ENCODE results near the gene WDR89.

DNA sequence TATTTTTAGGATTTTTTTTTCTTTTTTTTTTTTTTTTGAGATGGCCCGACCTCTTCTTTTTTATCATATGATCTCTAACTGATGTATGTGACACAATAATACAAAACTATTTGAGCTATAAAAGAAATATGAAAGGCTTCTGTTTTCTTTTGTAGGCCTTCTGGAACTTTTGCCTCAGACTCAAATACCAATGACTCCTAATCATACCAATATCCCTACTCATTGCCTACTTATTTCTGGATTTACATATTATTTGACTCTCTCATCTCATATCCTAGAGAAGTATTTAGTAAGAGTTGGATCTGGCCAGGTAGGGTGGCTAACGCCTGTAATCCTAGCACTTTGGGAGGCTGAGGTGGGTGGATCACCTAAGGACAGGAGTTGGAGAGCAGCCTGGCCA is 12.7 kb upstream of the WDR89 start:
- TF ChIP-seq, protein P1, sequence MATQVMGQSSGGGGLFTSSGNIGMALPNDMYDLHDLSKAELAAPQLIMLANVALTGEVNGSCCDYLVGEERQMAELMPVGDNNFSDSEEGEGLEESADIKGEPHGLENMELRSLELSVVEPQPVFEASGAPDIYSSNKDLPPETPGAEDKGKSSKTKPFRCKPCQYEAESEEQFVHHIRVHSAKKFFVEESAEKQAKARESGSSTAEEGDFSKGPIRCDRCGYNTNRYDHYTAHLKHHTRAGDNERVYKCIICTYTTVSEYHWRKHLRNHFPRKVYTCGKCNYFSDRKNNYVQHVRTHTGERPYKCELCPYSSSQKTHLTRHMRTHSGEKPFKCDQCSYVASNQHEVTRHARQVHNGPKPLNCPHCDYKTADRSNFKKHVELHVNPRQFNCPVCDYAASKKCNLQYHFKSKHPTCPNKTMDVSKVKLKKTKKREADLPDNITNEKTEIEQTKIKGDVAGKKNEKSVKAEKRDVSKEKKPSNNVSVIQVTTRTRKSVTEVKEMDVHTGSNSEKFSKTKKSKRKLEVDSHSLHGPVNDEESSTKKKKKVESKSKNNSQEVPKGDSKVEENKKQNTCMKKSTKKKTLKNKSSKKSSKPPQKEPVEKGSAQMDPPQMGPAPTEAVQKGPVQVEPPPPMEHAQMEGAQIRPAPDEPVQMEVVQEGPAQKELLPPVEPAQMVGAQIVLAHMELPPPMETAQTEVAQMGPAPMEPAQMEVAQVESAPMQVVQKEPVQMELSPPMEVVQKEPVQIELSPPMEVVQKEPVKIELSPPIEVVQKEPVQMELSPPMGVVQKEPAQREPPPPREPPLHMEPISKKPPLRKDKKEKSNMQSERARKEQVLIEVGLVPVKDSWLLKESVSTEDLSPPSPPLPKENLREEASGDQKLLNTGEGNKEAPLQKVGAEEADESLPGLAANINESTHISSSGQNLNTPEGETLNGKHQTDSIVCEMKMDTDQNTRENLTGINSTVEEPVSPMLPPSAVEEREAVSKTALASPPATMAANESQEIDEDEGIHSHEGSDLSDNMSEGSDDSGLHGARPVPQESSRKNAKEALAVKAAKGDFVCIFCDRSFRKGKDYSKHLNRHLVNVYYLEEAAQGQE (IDR thresholded peaks at IDR 0.05; ENCODE audit: unreplicated experiment): no peak
- TF ChIP-seq, protein P2, sequence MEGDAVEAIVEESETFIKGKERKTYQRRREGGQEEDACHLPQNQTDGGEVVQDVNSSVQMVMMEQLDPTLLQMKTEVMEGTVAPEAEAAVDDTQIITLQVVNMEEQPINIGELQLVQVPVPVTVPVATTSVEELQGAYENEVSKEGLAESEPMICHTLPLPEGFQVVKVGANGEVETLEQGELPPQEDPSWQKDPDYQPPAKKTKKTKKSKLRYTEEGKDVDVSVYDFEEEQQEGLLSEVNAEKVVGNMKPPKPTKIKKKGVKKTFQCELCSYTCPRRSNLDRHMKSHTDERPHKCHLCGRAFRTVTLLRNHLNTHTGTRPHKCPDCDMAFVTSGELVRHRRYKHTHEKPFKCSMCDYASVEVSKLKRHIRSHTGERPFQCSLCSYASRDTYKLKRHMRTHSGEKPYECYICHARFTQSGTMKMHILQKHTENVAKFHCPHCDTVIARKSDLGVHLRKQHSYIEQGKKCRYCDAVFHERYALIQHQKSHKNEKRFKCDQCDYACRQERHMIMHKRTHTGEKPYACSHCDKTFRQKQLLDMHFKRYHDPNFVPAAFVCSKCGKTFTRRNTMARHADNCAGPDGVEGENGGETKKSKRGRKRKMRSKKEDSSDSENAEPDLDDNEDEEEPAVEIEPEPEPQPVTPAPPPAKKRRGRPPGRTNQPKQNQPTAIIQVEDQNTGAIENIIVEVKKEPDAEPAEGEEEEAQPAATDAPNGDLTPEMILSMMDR (conservative IDR thresholded peaks at IDR 0.05; ENCODE audit: low read depth in 2 of 2): no peak
- TF ChIP-seq CREB1 (CRISPR knock-in tag; IDR thresholded peaks at IDR 0.05; ENCODE audit: low read depth) (no peak), POLR2AphosphoS5 (IDR thresholded peaks at IDR 0.05; ENCODE audit: low read depth) (no peak), EZH2phosphoT487 (IDR thresholded peaks at IDR 0.05; ENCODE audit: unreplicated experiment) (no peak), EZH2 (IDR thresholded peaks at IDR 0.05; ENCODE audit: low read depth, unreplicated experiment) (no peak), JUNB (IDR thresholded peaks at IDR 0.05; ENCODE audit: unreplicated experiment) (no peak), ZNF114 (CRISPR knock-in tag; IDR thresholded peaks at IDR 0.05) (no peak), NANOG (IDR thresholded peaks at IDR 0.05; ENCODE audit: borderline replicate concordance) (no peak), ZNF331 (CRISPR knock-in tag; IDR thresholded peaks at IDR 0.05; ENCODE audit: low read depth) (no peak), STAT1 (IDR thresholded peaks at IDR 0.05; ENCODE audit: unreplicated experiment) (no peak)
- TF ChIP-seq, protein P3, sequence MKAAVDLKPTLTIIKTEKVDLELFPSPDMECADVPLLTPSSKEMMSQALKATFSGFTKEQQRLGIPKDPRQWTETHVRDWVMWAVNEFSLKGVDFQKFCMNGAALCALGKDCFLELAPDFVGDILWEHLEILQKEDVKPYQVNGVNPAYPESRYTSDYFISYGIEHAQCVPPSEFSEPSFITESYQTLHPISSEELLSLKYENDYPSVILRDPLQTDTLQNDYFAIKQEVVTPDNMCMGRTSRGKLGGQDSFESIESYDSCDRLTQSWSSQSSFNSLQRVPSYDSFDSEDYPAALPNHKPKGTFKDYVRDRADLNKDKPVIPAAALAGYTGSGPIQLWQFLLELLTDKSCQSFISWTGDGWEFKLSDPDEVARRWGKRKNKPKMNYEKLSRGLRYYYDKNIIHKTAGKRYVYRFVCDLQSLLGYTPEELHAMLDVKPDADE (IDR thresholded peaks at IDR 0.05): no peak
- TF ChIP-seq, protein P4, sequence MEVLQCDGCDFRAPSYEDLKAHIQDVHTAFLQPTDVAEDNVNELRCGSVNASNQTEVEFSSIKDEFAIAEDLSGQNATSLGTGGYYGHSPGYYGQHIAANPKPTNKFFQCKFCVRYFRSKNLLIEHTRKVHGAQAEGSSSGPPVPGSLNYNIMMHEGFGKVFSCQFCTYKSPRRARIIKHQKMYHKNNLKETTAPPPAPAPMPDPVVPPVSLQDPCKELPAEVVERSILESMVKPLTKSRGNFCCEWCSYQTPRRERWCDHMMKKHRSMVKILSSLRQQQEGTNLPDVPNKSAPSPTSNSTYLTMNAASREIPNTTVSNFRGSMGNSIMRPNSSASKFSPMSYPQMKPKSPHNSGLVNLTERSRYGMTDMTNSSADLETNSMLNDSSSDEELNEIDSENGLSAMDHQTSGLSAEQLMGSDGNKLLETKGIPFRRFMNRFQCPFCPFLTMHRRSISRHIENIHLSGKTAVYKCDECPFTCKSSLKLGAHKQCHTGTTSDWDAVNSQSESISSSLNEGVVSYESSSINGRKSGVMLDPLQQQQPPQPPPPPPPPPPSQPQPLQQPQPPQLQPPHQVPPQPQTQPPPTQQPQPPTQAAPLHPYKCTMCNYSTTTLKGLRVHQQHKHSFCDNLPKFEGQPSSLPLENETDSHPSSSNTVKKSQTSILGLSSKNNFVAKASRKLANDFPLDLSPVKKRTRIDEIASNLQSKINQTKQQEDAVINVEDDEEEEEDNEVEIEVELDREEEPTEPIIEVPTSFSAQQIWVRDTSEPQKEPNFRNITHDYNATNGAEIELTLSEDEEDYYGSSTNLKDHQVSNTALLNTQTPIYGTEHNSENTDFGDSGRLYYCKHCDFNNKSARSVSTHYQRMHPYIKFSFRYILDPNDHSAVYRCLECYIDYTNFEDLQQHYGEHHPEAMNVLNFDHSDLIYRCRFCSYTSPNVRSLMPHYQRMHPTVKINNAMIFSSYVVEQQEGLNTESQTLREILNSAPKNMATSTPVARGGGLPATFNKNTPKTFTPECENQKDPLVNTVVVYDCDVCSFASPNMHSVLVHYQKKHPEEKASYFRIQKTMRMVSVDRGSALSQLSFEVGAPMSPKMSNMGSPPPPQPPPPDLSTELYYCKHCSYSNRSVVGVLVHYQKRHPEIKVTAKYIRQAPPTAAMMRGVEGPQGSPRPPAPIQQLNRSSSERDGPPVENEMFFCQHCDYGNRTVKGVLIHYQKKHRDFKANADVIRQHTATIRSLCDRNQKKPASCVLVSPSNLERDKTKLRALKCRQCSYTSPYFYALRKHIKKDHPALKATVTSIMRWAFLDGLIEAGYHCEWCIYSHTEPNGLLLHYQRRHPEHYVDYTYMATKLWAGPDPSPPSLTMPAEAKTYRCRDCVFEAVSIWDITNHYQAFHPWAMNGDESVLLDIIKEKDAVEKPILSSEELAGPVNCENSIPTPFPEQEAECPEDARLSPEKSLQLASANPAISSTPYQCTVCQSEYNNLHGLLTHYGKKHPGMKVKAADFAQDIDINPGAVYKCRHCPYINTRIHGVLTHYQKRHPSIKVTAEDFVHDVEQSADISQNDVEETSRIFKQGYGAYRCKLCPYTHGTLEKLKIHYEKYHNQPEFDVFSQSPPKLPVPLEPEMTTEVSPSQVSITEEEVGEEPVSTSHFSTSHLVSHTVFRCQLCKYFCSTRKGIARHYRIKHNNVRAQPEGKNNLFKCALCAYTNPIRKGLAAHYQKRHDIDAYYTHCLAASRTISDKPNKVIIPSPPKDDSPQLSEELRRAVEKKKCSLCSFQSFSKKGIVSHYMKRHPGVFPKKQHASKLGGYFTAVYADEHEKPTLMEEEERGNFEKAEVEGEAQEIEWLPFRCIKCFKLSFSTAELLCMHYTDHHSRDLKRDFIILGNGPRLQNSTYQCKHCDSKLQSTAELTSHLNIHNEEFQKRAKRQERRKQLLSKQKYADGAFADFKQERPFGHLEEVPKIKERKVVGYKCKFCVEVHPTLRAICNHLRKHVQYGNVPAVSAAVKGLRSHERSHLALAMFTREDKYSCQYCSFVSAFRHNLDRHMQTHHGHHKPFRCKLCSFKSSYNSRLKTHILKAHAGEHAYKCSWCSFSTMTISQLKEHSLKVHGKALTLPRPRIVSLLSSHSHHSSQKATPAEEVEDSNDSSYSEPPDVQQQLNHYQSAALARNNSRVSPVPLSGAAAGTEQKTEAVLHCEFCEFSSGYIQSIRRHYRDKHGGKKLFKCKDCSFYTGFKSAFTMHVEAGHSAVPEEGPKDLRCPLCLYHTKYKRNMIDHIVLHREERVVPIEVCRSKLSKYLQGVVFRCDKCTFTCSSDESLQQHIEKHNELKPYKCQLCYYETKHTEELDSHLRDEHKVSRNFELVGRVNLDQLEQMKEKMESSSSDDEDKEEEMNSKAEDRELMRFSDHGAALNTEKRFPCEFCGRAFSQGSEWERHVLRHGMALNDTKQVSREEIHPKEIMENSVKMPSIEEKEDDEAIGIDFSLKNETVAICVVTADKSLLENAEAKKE (CRISPR knock-in tag; IDR thresholded peaks at IDR 0.05): no peak

Data from GM23338 (cell line).